GM03348 (cell line): Measurements from ENCODE around the gene CDC25C.

Experiments
- DNase-seq: peaks from one replicate; pipeline ENCODE4 v3.0.0; 2012; ENCODE audit warnings: low spot score

Gene CDC25C

DNA sequence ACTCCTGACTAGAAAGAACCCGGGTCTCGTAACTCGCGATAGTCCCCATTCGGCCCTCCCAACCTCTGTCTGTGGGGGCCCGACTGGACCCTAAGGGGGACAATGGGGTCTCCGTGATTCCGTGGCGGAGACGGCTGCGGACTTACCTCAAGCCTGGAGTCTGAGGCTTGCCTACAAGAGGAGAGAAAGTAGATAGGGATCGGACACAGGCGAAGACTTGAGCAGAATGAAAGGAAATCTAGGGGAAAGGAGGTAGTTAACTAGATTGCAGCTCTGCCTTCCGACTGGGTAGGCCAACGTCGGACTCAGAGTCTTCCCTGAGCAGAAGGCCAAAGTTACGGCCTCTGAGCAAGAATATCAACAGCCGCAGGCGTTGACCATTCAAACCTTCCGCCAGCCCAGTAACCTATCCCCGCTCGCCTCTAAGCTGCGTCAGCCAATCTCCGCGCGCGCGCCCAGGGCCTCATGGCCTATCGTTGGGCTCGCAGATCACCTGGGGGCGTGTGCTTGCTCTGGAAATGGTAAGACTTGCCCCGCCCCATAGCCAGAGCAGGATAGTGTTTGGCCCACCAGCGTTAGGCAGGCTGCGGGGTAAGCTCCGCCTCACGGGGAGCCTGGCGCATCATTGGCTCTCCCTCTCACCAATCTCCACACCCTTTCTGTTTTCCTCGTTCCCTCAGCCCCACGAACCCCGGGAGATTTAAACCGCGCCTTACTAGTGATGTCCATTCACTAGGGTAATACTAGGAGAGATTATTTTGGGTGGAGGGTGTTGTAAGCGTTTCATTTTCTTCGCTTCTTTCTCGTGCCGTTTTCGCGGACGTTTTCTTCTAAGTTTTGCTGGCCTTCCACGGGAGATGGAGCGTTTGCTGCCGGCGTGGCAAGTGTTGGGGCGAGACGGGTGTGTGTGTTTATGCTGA is at the start of gene CDC25C:
Gene CDC25C (minus strand): TSS at position 356 of the 920 bp plus-strand sequence. CDS start 624 bp downstream, outside the sequence.
- DNase-seq: peak; percentile 98

DNA sequence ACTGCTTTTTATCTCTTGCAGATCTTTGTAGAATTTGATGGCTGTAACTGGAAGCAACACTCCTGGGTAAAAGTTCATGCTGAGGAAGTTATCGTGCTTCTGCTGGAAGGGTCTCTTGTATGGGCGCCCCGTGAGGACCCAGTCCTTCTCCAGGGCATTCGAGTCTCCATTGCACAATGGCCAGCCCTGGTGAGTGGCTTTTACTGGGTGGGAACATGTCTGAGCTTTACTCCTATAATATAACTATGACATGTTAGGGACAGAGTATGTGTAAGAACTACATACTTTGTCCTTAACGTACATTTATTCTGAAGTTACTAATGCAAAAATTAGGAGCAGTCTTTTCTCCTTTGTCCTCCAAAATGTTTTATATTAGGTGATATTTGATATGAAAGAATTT is 41.0 kb upstream of the CDC25C start:
- DNase-seq: no peak

DNA sequence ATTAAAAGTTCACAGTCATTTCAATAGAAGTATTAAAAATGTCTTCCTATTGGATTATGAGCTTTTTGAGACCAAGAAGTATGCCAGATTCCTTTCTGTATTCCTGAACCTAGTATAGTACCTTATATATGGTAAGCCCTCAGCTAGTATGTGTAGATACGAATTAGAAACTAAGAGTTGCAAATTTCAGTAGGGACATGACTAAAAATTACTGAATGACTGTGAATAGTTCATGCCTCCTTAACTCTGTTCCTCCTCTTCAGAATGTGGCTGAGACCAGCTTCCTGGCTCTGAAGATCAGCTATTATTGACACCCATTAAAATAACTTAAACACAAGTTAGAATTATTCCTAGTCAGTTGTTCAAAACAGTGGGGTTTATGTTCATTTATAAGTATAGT is 40.6 kb upstream of the CDC25C start:
- DNase-seq: no peak

DNA sequence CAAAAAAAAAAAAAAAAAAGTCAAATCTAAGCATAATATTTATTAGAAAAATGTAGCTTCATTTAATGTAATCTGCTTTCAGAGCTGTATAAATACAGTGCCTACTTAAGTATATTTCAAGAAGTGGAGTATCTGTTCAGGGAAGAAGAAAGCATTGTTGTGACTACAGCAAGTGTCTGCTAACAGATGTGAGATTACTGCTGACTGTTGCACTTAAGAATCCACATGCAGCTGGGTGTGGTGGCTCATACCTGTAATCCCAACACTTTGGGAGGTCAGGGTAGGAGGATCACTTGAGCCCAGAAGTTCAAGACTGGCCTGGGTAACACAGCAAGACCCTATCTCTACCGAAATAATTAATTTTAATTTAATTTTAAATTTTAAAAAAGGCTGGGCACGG is 39.9 kb upstream of the CDC25C start:
- DNase-seq: peak; percentile 9

DNA sequence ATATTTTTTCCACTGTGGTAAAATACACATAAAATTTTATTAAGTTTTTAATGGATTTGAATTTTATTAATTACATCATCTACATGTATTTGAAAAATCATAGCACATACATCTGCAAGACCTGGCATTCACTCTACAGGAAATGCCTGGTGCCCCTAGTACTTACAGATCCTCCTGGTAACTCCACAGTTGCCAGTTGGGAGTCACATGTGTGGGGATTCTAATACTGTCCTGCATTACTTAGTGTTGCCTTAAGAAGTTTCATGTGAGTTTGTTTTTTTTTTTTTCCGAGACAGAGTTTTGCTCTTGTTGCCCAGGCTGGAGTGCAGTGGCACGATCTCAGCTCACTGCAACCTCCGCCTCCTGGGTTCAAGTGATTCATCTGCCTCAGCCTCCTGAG is 38.9 kb upstream of the CDC25C start:
- peak; percentile 59 for DNase-seq

DNA sequence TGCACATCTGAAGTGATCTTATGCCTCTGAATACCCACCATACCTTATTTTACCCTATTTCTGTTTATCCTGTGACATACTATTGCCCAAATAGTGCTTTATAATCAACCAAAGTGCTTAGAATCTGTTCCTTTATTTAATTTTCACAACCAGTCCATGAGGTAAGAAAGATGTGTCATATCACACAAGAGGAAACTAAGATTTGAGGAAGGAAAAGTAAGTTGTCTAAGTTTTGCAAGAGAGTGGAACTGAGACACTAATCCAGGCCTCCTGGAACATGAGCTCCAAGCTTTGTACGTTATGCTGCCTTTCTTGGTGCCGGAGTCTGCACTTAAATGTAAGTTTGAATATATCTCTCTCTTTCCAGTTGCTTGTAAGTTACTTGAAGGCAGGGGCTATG is 38.1 kb upstream of the CDC25C start:
- no peak for DNase-seq

DNA sequence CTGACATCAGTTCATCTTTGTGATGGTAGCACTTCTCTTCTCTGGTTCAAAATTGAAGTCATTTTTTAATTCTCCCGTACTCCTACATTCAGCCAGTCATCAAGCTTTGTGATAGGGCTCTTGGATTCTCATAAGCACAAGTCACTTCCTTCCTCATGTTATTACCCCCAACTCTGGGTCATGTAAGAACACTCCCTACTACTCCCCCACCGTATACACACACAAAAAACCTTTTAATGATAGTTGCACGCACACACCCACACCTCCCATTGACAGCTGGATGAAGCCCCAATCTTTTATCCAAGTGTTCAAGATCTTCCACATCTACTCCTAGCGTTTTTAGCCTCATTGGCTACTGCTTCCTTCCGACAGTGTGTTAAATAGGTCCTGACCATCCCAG is 37.7 kb upstream of the CDC25C start:
- DNase-seq: no peak

DNA sequence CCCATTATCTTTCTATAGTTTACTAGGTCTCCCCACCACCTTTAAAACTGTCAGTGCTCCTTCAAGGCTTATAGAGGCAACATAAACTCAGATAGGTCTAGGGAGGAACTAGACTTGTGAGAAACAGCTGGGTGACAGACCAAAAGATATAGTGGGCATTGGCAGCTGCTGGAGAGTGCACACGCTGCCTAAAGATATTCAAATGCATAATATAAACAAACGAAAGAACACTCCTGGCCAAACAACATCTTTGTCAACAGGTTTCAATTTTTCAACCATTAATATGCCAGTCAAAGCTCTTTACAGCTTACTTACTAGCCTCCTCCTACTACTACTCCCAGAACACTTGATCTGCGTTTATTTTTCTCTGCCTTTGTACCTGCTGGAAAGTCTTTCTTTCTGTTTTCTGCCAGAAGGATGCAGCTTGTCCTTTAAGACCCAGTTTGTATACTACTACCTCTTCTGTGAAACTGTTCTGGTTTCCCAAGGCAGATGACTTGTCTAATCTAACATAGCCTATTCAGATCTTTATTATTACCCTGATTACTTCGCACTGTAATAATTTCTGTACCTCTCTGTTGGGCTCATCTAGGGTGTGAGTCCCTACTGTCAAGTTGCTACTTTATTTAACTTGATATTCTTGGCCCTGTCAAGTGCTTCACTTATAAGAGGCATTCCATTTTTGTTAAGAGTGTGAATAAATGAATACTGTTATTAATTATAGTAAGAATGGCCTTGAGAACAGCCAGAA is 35.2 kb upstream of the CDC25C start:
- no peak for DNase-seq

DNA sequence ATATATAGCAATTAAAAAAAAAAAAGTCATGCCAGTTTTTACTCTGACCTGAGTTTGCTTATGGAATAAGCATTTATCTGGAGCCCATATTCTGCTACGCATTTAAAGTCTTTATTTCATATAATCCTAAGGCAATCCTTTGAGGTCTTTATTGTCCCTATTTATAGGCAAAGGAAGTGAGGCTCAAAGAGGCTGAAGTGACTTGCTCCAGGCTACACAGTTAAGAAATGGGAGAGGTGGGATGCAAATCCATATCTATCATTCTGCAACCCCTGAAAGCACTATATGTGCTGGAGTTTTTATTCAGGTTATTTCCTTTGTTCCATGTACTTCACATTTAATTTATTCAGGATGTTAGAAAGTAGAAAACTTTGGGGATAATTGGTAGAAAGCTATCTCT is 33.0 kb upstream of the CDC25C start:
- DNase-seq: no peak

DNA sequence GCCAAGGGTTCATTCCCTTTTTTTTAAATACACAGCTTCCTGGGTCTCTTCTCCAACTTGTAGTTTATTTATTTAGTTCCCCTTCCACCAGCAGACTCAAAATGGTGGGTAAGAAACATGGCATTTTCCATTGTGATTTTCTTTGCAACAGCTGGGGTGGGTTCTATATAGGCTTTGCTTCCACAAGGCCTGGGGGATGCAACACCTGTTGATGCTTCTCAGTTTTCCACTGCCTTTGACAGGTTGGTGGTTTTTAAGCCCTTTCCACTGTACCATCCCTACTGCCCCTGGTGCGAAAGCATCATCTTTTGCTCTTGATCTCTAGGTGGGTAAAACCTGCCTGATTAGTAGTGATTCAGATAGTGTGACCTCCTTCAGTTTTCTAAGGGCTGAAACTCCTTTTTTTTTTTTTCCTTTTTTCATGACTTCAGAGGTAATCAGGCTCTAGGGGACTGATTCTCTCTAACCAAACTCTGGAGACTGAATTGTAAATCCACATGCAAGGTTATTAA is 29.4 kb upstream of the CDC25C start:
- no peak for DNase-seq

DNA sequence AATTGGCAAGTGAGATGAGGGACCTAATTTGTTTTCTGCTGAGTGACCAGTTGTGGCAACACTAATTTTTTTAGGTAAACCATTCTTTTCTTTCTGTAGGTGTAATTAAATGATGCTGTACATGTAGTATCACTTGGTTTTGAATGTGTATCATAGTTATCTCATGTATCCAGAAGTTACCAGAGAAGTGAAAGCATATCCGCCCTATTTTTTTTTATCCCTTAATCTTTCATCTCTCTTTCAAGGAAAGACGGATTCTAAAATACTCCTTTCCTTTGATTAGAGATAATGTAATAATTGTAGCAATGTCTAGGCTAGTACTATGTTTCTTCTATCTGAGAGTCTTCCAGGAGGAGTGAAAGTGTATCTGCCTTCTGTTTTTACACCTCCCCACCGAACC is 28.0 kb upstream of the CDC25C start:
- no peak for DNase-seq

DNA sequence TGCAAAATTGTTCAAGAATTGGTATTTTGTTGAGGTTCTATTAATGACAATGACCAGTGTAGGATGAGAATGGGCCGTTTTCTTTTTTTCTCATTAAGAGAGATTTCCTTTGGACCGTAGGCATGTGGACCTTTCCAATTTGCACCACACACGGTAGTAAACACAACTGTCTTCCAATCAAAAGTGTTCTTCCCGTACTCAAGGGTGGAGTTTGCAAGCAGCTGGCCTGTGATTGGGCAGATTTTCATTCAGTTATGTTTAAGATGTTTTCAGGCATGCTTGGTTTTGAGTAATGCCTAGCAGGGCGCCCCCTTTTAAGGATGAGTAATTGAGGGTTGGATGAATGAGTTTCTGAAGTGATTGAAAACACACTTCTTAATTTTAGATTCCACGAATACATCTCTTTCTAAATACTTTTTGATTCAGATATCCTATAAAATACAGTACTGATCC is 23.3 kb upstream of the CDC25C start:
- peak; percentile 84 for DNase-seq

DNA sequence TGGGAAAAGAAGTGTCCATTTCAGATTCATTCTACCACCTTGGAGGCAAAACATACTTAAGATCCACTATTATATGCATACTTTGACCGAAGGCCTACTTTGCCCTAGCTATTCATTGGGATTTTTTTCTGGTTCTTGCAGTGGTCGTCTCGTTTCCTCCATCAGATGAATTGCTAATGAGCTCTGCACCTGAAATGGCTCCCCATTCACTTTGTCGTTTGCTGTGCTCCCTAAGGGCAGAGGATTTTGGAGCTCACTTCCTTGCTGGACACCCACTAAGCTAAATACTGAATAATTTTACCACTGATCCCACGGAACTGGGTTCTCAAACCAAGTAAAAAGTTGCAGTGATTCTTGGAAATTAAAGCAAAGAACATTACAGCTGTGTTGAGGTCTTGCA is 22.8 kb upstream of the CDC25C start:
- no peak for DNase-seq

DNA sequence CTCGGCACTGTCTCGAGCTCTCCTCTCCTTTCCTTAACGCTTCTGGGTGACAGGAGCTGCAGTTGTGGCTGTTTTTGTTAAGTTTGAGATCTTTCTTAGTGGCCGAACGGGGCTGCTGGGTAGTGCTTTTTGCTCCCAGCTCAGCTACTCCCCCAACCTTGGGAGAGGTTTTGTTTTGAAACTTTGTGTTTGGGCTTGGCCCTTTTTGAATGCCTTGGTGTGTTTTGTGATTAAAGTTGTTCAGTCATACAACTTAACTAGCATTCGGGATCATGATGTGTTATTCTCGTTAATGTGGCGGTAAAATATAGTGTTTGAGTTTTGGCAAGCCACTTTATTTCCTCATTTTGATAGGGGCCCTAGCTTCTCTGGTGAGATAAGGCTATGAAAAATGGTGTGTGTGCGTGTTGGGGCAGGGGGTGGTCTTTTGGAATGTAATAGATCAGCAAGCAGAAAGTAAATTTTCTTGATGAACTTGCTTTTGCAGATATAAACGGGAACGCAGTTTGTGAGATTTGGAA is 22.0 kb upstream of the CDC25C start:
- DNase-seq: peak; percentile 53

DNA sequence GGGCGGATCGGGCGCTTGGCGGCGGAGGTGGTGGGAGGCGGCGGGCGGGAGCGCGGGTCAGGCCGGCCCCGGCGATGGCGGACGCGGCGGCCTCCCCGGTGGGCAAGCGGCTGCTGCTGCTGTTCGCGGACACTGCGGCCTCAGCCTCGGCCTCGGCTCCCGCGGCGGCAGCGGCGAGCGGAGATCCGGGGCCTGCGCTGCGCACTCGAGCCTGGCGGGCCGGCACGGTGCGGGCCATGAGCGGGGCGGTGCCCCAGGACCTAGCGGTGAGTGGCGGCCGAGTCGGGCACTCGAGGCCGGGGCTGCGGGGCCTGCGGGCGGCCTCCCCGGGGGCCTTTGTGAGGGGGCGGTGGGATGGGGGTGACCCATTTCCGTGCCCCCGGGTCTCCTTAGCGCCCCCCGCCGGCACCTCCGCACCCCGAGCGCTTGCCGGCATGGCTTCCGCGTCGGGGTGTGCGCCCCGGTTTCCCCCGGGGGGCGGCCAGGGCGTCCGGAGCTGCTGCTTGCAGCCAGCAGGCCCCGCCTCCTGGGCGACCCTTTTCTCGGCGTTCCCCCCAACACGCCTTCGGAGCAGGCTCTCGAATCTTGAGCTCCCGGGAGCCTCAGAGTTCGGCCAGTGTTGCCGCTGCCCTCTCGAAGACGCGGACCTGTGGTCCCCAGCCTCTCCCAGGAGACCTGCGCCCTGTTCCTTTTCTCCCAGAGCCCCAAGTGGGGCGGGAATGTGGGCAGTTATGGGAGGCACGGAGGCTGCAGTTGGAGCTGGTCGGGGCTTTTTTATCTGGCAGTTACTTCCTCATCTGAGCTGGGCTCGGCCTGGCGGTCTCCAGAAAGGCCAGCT is 21.3 kb upstream of the CDC25C start:
- DNase-seq: peak; percentile 75

DNA sequence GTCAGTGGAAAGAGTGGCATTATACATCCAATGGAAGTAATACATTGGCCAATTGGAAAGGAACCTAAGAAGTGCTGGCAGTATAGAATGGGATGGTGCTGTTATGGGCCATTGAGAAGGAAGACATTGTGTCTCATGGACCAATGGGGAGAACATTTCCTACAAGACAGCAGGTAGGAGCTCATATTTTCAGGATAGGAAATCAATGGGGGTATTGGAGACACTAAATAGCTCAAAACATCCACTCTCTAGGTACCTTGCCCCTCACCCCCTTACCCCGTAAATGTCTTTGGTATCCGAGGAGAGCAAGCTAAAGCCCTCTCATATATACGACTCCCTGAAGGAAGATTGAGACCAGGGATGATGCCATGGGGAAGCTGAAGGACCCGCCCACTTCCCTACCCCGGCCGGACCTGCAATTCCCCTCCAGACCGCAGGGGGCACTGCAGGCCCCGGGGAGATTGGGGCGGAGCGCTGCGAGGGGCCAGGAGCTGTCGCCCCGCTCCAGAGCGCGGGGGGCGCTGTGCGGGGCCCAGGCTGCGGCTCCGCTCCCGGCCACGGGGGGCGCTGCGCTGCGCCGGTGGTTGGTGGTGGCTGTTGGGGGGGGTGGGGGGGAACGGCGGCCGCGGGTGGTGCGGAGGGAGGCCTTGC is 20.6 kb upstream of the CDC25C start, which contains the start of gene KDM3B:
Gene KDM3B (plus strand): TSS at position 615 of the 651 bp plus-strand sequence. CDS start 111 bp downstream, outside the sequence.
- peak; percentile 97 for DNase-seq

DNA sequence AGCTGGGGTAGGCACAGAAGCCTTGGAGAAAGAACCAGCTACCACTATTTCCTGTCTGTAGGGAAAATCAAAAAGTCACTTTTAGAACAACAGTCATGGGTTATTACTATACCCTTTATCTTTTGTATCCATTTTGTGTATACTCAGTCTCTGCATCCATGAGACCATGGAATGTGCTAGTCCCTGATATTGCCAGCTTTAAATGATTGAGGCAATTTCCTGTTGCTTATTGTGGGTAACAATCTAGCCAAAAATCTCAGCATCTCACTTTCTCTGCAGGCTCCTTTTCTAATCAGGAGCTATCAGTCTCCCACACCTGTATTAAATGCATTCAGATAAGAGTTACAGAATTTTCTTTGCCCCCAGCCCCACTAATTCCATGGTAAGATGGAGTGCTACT is 19.9 kb upstream of the CDC25C start:
- no peak for DNase-seq

DNA sequence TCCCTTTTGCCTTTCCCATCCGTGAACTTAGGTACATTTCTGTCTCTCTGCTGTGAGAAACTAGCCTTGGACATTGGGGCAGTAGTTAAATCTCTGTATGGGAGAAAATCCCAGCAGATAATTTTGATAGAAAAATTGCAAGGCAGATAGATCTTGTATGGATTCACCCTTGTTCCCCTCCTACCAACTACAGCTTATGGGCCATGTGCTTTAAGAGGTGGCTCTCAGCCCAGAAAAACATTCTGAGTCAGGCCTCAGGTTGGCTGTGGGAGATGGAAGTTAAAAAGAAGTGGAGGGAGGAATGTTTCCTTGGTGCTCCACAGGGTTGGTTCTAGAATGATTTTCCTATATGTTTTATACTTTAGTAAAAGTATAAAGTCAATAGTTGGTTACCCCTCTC is 19.5 kb upstream of the CDC25C start:
- peak; percentile 50 for DNase-seq

DNA sequence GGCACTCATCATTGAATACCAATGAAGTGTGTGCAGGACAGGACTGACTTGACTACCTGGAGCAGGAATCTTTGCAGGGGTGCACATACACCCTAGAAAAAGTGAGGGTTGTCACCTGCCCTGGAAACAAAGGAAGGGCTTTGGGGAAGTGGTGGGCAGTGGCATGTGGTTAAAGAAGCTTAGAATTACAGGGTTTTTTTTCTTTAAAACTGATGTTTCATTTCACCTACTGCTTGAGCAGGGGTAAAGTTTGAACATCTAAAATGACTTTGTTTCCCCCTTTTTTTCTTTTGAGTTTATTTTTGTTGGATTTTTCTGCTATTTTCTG is 18.9 kb upstream of the CDC25C start:
- DNase-seq: no peak

DNA sequence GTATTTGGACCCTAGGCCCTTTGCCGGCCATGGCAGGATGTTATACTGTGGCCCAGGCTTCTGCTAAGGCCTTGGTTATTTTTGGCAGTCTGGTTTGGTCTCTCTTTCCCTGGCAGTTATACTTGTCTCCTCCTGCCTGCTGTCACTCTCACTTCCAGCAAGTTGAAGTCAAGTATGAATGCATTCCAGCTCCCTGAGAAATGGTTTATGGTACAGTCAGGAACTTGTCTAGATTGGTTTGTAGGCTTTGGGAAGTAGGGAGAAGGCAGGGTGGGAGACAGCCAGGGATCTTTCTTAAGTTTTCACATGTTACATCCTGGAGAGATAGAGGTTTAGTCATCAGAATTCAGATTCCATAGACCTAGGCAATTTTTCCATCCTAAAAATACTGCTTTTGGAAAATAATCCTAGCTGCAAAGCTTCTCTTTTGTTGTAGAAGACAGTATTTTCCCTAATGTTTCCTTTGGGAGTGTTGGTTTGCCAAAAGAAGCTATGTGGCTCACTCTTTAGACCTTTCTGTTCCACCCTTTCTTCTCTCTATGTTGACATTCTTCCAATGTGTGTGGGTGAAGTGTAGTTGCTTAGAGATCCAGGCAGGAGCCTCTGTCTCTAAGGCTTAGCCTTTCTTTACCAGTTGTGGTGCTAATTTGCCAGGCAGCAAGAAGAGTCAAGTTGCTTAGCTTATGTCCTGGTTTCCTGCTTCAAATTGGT is 18.4 kb upstream of the CDC25C start:
- peak; percentile 16 for DNase-seq

DNA sequence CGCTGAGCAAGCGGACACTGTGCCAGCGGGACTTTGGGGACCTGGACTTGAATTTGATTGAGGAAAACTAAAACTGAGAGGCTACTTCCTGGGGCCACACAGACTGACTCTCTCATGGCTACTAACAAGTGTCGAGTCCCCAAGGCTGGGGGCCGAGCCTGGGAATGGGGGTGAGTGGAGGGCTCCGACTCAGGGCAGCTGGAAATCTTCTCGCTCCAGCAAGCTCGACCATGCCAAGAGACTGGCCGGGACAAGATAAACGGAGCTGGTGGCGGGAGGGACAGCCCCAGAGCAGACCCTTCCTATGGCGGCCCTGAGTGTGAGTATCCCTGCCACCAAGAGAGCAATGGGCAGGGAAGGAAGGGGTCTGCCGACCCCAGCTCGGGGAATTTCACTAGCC is 15.3 kb upstream of the CDC25C start:
- DNase-seq: no peak
